Loucy (cell line): ENCODE data around the gene ANP32A.

Experiments
- EZH2phosphoT487 ChIP-seq: fragments of 200-600 bp; IDR thresholded peaks from 2 replicates; pipeline ENCODE4 v1.6.1; 2018; ENCODE audit warnings: antibody characterized with exemption, mild to moderate bottlenecking, moderate library complexity, borderline replicate concordance
- TF ChIP-seq, protein P1 (sequence below): fragments of 200-600 bp; sonication (generic); conservative IDR thresholded peaks from 2 replicates; pipeline ENCODE4 v1.5.1; 2014; ENCODE audit warnings: mild to moderate bottlenecking, antibody characterized with exemption, low read length

DNA sequence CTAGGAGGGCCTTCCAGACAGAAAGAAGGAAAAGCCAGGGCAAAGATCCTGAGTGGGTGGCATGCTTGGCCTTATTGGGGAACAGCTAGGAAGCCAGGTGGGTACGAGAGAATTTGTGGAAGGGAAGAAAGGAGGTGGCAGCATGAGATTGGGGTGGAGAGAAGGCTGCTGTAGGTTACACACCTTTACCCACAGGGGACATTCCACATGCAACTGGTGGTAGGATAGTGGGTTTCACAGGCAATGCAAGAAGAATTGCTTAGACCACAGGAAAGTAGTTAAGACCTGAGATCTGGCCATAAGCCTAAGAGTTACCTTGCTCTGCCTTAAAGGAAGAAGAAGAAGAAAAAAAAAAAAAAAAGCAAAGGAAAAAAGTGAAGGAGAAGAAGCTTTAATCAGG, 19.8 kb downstream of the ANP32A start:
- TF ChIP-seq, protein P1, sequence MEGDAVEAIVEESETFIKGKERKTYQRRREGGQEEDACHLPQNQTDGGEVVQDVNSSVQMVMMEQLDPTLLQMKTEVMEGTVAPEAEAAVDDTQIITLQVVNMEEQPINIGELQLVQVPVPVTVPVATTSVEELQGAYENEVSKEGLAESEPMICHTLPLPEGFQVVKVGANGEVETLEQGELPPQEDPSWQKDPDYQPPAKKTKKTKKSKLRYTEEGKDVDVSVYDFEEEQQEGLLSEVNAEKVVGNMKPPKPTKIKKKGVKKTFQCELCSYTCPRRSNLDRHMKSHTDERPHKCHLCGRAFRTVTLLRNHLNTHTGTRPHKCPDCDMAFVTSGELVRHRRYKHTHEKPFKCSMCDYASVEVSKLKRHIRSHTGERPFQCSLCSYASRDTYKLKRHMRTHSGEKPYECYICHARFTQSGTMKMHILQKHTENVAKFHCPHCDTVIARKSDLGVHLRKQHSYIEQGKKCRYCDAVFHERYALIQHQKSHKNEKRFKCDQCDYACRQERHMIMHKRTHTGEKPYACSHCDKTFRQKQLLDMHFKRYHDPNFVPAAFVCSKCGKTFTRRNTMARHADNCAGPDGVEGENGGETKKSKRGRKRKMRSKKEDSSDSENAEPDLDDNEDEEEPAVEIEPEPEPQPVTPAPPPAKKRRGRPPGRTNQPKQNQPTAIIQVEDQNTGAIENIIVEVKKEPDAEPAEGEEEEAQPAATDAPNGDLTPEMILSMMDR, result no peak
- TF ChIP-seq EZH2phosphoT487, result no peak
